ENCODE results near the gene GPR37. TPM values are rescaled to one million over a fixed set of nuclear protein-coding genes. Genes with fewer than 3 reads are reported as not detected.

The GPR37 gene
- total RNA-seq, 1 experiment from 2014 or later = 1.6 TPM

GRCh38 chr7:124700655-124701054 is 64.9 kb downstream of the GPR37 start:
- no CpG with 5 or more reads among the region's 3 CpGs for WGBS (ENCODE audit: extremely low coverage, insufficient read length, low lambda C conversion rate)
- Histone ChIP-seq H4K20me1 (ENCODE audit: control insufficient read depth, insufficient read depth, insufficient read length) (no peaks in the 10 kb centered on the region), H2AK5ac (ENCODE audit: insufficient read length, low read length) (no peak overlapping the region), H3K9ac (ENCODE audit: extremely low read depth, insufficient read length, low read length) (no peak overlapping the region), H3K23ac (ENCODE audit: insufficient read length, low read depth, low read length) (no peak overlapping the region), H3K23me2 (ENCODE audit: insufficient read length, low read depth, low read length, poor library complexity, severe bottlenecking) (no peaks in the 10 kb centered on the region), H2BK20ac (ENCODE audit: low read depth, low read length, poor library complexity, severe bottlenecking) (no peak overlapping the region), H3T11ph (ENCODE audit: low read length) (no peak overlapping the region), H2BK5ac (ENCODE audit: insufficient read length, low read length) (no peak overlapping the region), H2AFZ (ENCODE audit: low read length) (no peak overlapping the region), H4K5ac (ENCODE audit: insufficient read length, low read depth, low read length) (no peak overlapping the region), H3K27ac (ENCODE audit: insufficient read length, low read depth, low read length) (no peak overlapping the region), H3K14ac (ENCODE audit: insufficient read depth, low read length) (no peak overlapping the region), H3K4ac (ENCODE audit: low read depth, low read length) (no peak overlapping the region), H3K4me2 (ENCODE audit: insufficient read depth, insufficient read length, low read length) (no peak overlapping the region), H3K18ac (ENCODE audit: insufficient read length, low read depth, low read length) (no peak overlapping the region), H3K79me1 (ENCODE audit: insufficient read depth, low read depth, low read length, poor library complexity, severe bottlenecking) (no peaks in the 10 kb centered on the region), H3K4me1 (ENCODE audit: insufficient read depth, low read length) (no peaks in the 10 kb centered on the region), H2BK120ac (ENCODE audit: low read depth, low read length, poor library complexity, severe bottlenecking) (no peak overlapping the region), H4K91ac (ENCODE audit: insufficient read length, low read depth, low read length) (no peak overlapping the region), H3K56ac (ENCODE audit: insufficient read length, low read depth, low read length) (no peak overlapping the region), H2BK12ac (ENCODE audit: insufficient read length, low read depth, low read length) (no peak overlapping the region), H4K8ac (replicated peaks; ENCODE audit: insufficient read length, low read depth, low read length) (no peak overlapping the region), H2BK15ac (ENCODE audit: low read depth, low read length) (no peak overlapping the region), H3K79me2 (ENCODE audit: insufficient read depth, low read length) (no peaks in the 10 kb centered on the region), H3K9me3 (ENCODE audit: control insufficient read depth, low read depth, low read length) (no peaks in the 10 kb centered on the region), H3K27me3 (ENCODE audit: insufficient read depth, low read length) (no peaks in the 10 kb centered on the region)
- Mint-ChIP-seq H3K9me3 (0 out of 5 replicates have a peak, but pooled peaks cover 0 to 2% of the 10 kb centered on the region in 2 experiments), H3K4me1 (no peaks in the 10 kb centered on the region), H3K27me3 (ENCODE audit: low read depth) (no peaks in the 10 kb centered on the region), H3K36me3 (ENCODE audit: insufficient read depth in 1 of 3, low read depth in 3 of 3) (no peaks in the 10 kb centered on the region), H3K4me3 (no peak overlapping the region), H3K27ac (no peak overlapping the region)
- TF ChIP-seq CTCF (conservative IDR thresholded peaks at IDR 0.05) = no peak
- no peak for DNase-seq

All from H9 (cell line).